Neural cell (in vitro differentiated cells): ENCODE data around the gene RAD51B. TPM values are rescaled to one million over a fixed set of nuclear protein-coding genes. Genes with fewer than 3 reads are reported as not detected.

Experiments used
- H2AFZ ChIP-seq: fragments of 200-600, 300-800 bp; sonication (generic), shearing (Covaris generic); 2 replicates; pipeline ENCODE4 v1.6.0; 2014; ENCODE audit warnings: low read depth, mild to moderate bottlenecking, antibody characterized with exemption, low read length, moderate library complexity
- H3F3A ChIP-seq: fragments of 200-600 bp; shearing (Covaris generic); 2 replicates; pipeline ENCODE4 v1.6.1; 2016; ENCODE audit warnings: mild to moderate bottlenecking, moderate library complexity, mixed read lengths, antibody characterized with exemption, low read length; ENCODE audit not compliant: insufficient read depth, poor library complexity, severe bottlenecking
- H3K27ac ChIP-seq: fragments of 200-600, 300-800 bp; sonication (generic), shearing (Covaris generic); 2 replicates; pipeline ENCODE4 v1.5.1; 2014; ENCODE audit warnings: mild to moderate bottlenecking, low read length, moderate library complexity
- H3K27me3 ChIP-seq: fragments of 300-800, 200-600 bp; sonication (generic), shearing (Covaris generic); 2 replicates; pipeline ENCODE4 v1.6.0; 2014; ENCODE audit warnings: mild to moderate bottlenecking, low read depth, low read length, moderate library complexity; ENCODE audit not compliant: insufficient read depth
- H3K36me3 ChIP-seq: fragments of 300-800, 200-600 bp; sonication (generic), shearing (Covaris generic); 2 replicates; pipeline ENCODE4 v1.5.1; 2014; ENCODE audit warnings: mild to moderate bottlenecking, antibody characterized with exemption, low read length, moderate library complexity; ENCODE audit not compliant: insufficient read depth
- H3K4me2 ChIP-seq: fragments of 300-800, 200-600 bp; sonication (generic), shearing (Covaris generic); 2 replicates; pipeline ENCODE4 v1.6.0; 2014; ENCODE audit warnings: mild to moderate bottlenecking, low read length
- H3K4me3 ChIP-seq: fragments of 300-800, 200-600 bp; sonication (generic), shearing (Covaris generic); 2 replicates; pipeline ENCODE4 v1.5.1; 2014; ENCODE audit warnings: mild to moderate bottlenecking, low read length, moderate library complexity
- H3K79me2 ChIP-seq: fragments of 200-600 bp; shearing (Covaris generic); replicated peaks from 2 replicates; pipeline ENCODE4 v1.6.0; 2014; ENCODE audit warnings: mild to moderate bottlenecking, low read length, moderate library complexity; ENCODE audit not compliant: insufficient read depth
- H3K9ac ChIP-seq: fragments of 300-800, 200-600 bp; sonication (generic), shearing (Covaris generic); 2 replicates; pipeline ENCODE4 v1.6.1; 2016; ENCODE audit warnings: mild to moderate bottlenecking, low read length, mixed read lengths
- H3K9me2 ChIP-seq: fragments of 200-600 bp; shearing (Covaris generic); 2 replicates; pipeline ENCODE4 v1.6.1; 2016; ENCODE audit warnings: mild to moderate bottlenecking, low read length, mixed read lengths; ENCODE audit not compliant: insufficient read depth
- H3K9me3 ChIP-seq: fragments of 200-600, 300-800 bp; sonication (generic), shearing (Covaris generic); 2 replicates; pipeline ENCODE4 v1.6.1; 2016; ENCODE audit warnings: mild to moderate bottlenecking, mixed run types, low read length, moderate library complexity, mixed read lengths
- H4K20me1 ChIP-seq: fragments of 200-600 bp; shearing (Covaris generic); 2 replicates; pipeline ENCODE4 v1.6.1; 2016; ENCODE audit warnings: mild to moderate bottlenecking, mixed run types; ENCODE audit not compliant: insufficient read depth
- EP300 ChIP-seq: fragments of 450-650 bp; conservative IDR thresholded peaks from 2 replicates; pipeline ENCODE4 v1.6.1; 2014; ENCODE audit warnings: antibody characterized with exemption, mild to moderate bottlenecking, moderate library complexity; ENCODE audit not compliant: poor library complexity, severe bottlenecking
- EZH2 ChIP-seq: fragments of 200-600, 300-800 bp; shearing (Covaris generic), sonication (generic); IDR thresholded peaks from 2 replicates; pipeline ENCODE4 v1.6.1; 2014; ENCODE audit warnings: antibody characterized with exemption, low read length, borderline replicate concordance, mild to moderate bottlenecking; ENCODE audit not compliant: insufficient read depth, poor library complexity, severe bottlenecking
- MXI1 ChIP-seq: fragments of 450-650 bp; conservative IDR thresholded peaks from 2 replicates; pipeline ENCODE4 v1.6.1; 2014; ENCODE audit warnings: antibody characterized with exemption, mild to moderate bottlenecking; ENCODE audit not compliant: poor library complexity, severe bottlenecking
- POLR2AphosphoS5 ChIP-seq: IDR thresholded peaks from 2 replicates; pipeline ENCODE4 v1.6.1; 2012
- RAD21 ChIP-seq: fragments of 450-650 bp; conservative IDR thresholded peaks from 2 replicates; pipeline ENCODE4 v1.6.1; 2014; ENCODE audit warnings: antibody characterized with exemption, mild to moderate bottlenecking, moderate library complexity
- SMC3 ChIP-seq: fragments of 450-650 bp; conservative IDR thresholded peaks from 2 replicates; pipeline ENCODE4 v1.6.1; 2014; ENCODE audit warnings: antibody characterized with exemption, mild to moderate bottlenecking, moderate library complexity; ENCODE audit not compliant: poor library complexity
- TAF1 ChIP-seq: IDR thresholded peaks from 2 replicates; pipeline ENCODE4 v1.6.1; 2012; ENCODE audit warnings: low read depth
- polyA plus RNA-seq: library from polyadenylated mRNA; depleted of rRNA; stranded (reverse); fragments of >200 nt; gene quantifications from 2 replicates; pipeline ENCODE4 v1.2.3, GENCODE V29; 2014
- TF ChIP-seq, protein P1 (sequence below): IDR thresholded peaks from 2 replicates; pipeline ENCODE4 v1.6.1; 2012; ENCODE audit warnings: borderline replicate concordance
- TF ChIP-seq, protein P2 (sequence below): fragments of 450-650 bp; IDR thresholded peaks from 2 replicates; pipeline ENCODE4 v1.5.1; 2014; ENCODE audit warnings: antibody characterized with exemption, mild to moderate bottlenecking, moderate library complexity; ENCODE audit not compliant: poor library complexity, severe bottlenecking

RAD51B gene
- polyA plus RNA-seq, 1 donor from 2014 or later = 3.1 TPM

DNA sequence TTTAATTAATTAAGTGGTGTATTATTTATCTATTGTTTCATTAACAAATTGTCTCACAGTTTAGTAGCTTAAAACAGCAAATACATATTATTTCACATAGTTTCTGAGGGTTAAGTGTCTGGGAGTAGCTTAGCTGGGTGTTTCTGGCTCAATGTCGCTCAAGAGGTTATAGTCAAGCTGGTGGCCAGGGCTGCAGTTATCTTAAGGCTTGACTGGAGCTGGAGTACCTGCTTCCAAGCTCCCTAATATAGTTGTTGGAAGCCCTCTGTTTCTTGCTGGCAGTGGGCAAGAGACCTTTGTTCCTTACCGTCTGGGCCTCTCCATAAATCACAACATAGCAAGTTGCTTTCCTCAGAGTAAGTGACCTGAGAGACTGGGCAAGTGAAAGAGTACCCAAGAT, 66.6 kb downstream of the RAD51B start:
- Histone ChIP-seq H3K9me2 (no peaks in the 10 kb centered on the region), H3K27me3 (no peaks in the 10 kb centered on the region), H3K4me3 (no peak overlapping the region), H3K27ac (no peak overlapping the region), H3K36me3 (no peaks in the 10 kb centered on the region), H3F3A (no peaks in the 10 kb centered on the region), H4K20me1 (no peaks in the 10 kb centered on the region), H3K9me3 (no peaks in the 10 kb centered on the region), H3K79me2 (no peaks in the 10 kb centered on the region), H2AFZ (no peak overlapping the region), H3K9ac (no peak overlapping the region), H3K4me2 (no peak overlapping the region)
- no peak for TF ChIP-seq RAD21
- TF ChIP-seq POLR2AphosphoS5 = no peak
- TF ChIP-seq, protein P1, sequence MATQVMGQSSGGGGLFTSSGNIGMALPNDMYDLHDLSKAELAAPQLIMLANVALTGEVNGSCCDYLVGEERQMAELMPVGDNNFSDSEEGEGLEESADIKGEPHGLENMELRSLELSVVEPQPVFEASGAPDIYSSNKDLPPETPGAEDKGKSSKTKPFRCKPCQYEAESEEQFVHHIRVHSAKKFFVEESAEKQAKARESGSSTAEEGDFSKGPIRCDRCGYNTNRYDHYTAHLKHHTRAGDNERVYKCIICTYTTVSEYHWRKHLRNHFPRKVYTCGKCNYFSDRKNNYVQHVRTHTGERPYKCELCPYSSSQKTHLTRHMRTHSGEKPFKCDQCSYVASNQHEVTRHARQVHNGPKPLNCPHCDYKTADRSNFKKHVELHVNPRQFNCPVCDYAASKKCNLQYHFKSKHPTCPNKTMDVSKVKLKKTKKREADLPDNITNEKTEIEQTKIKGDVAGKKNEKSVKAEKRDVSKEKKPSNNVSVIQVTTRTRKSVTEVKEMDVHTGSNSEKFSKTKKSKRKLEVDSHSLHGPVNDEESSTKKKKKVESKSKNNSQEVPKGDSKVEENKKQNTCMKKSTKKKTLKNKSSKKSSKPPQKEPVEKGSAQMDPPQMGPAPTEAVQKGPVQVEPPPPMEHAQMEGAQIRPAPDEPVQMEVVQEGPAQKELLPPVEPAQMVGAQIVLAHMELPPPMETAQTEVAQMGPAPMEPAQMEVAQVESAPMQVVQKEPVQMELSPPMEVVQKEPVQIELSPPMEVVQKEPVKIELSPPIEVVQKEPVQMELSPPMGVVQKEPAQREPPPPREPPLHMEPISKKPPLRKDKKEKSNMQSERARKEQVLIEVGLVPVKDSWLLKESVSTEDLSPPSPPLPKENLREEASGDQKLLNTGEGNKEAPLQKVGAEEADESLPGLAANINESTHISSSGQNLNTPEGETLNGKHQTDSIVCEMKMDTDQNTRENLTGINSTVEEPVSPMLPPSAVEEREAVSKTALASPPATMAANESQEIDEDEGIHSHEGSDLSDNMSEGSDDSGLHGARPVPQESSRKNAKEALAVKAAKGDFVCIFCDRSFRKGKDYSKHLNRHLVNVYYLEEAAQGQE = no peak
- no peak for TF ChIP-seq TAF1
- no peak for TF ChIP-seq SMC3
- TF ChIP-seq, protein P2, sequence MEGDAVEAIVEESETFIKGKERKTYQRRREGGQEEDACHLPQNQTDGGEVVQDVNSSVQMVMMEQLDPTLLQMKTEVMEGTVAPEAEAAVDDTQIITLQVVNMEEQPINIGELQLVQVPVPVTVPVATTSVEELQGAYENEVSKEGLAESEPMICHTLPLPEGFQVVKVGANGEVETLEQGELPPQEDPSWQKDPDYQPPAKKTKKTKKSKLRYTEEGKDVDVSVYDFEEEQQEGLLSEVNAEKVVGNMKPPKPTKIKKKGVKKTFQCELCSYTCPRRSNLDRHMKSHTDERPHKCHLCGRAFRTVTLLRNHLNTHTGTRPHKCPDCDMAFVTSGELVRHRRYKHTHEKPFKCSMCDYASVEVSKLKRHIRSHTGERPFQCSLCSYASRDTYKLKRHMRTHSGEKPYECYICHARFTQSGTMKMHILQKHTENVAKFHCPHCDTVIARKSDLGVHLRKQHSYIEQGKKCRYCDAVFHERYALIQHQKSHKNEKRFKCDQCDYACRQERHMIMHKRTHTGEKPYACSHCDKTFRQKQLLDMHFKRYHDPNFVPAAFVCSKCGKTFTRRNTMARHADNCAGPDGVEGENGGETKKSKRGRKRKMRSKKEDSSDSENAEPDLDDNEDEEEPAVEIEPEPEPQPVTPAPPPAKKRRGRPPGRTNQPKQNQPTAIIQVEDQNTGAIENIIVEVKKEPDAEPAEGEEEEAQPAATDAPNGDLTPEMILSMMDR = no peak
- no peak for TF ChIP-seq EP300

DNA sequence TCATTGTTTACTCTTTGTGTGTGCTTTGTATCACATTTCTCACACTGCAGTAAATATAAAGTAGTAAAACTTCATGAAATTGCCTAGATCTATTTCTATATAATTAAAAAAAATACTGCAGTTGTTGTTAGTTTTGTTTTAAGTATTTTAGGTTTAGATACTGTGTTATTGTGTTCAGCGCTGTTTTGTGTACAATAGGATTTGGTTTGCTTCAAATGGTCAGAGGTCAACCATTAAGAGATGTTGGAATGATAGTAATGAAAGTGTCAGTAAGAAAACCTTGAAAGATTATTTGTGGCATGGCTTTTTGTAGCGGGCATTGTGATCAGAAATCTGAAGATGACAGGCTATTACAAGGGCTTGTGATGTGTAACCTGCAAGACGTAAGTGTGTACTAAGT, 67.9 kb downstream of the RAD51B start:
- H3K9me3 ChIP-seq = no peaks in the 10 kb centered on the region
- H4K20me1 ChIP-seq = no peaks in the 10 kb centered on the region
- no peak overlapping the region for H3K9ac ChIP-seq
- no peaks in the 10 kb centered on the region for H3K79me2 ChIP-seq
- no peak overlapping the region for H3K4me3 ChIP-seq
- TF ChIP-seq MXI1 = no peak
- no peak for TF ChIP-seq EP300
- TF ChIP-seq, protein P1 = no peak
- TF ChIP-seq EZH2 = no peak
- TF ChIP-seq SMC3 = no peak
- H3K9me2 ChIP-seq = no peaks in the 10 kb centered on the region
- no peaks in the 10 kb centered on the region for H3K36me3 ChIP-seq
- no peak overlapping the region for H3K27ac ChIP-seq
- no peak overlapping the region for H3K4me2 ChIP-seq
- H3F3A ChIP-seq = no peaks in the 10 kb centered on the region
- no peaks in the 10 kb centered on the region for H3K27me3 ChIP-seq
- no peak overlapping the region for H2AFZ ChIP-seq
